Right atrium auricular region (tissue), 2 donors: ENCODE measurements around the gene C12orf57. TPM values are rescaled to one million over a fixed set of nuclear protein-coding genes. Genes with fewer than 3 reads are reported as not detected.

Source experiments
- DNase-seq: peaks from one replicate; pipeline ENCODE4 v3.0.0-alpha.2; 2019; ENCODE audit warnings: low spot score
- H3K27ac ChIP-seq, 2 donors: fragments of 200-600 bp; sonication (generic); 1 replicate in 1 of 2; 2 replicates in 1 of 2; pipeline ENCODE4 v1.5.1; 2016 to 2019
- H3K27me3 ChIP-seq, 2 donors: fragments of 200-600 bp; sonication (generic); one replicate each; pipeline versions ENCODE4 v1.5.1 to v1.6.0; 2017 to 2019
- H3K36me3 ChIP-seq: fragments of 200-600 bp; sonication (generic); one replicate; pipeline ENCODE4 v1.5.1; 2016
- H3K4me1 ChIP-seq, 2 donors: fragments of 200-600 bp; sonication (generic); one replicate each; pipeline versions ENCODE4 v1.5.1 to v1.6.0; 2017 to 2019
- H3K4me3 ChIP-seq, 2 donors: fragments of 200-600 bp; sonication (generic); 1 replicate in 1 of 2; 2 replicates in 1 of 2; pipeline ENCODE4 v1.5.1; 2017 to 2019; ENCODE audit warnings: mild to moderate bottlenecking in 1 of 2, moderate library complexity in 1 of 2
- H3K9me3 ChIP-seq, 2 donors: fragments of 200-600 bp; sonication (generic); one replicate each; pipeline ENCODE4 v1.5.1; 2019
- total RNA-seq, 2 donors: library from RNA; depleted of rRNA; stranded (reverse); fragments of >200 nt; gene quantifications; one replicate each; pipeline ENCODE4 v1.1.0, GENCODE V29; 2016
- TF ChIP-seq, protein P1 (sequence below), 2 donors: fragments of 200-600 bp; sonication (generic); IDR thresholded peaks; one replicate each; pipeline ENCODE4 v1.5.1; 2019; ENCODE audit warnings: antibody characterized with exemption in 2 of 2

The C12orf57 gene
- total RNA-seq, 2 donors from 2014 or later: 398 to 533 TPM

DNA sequence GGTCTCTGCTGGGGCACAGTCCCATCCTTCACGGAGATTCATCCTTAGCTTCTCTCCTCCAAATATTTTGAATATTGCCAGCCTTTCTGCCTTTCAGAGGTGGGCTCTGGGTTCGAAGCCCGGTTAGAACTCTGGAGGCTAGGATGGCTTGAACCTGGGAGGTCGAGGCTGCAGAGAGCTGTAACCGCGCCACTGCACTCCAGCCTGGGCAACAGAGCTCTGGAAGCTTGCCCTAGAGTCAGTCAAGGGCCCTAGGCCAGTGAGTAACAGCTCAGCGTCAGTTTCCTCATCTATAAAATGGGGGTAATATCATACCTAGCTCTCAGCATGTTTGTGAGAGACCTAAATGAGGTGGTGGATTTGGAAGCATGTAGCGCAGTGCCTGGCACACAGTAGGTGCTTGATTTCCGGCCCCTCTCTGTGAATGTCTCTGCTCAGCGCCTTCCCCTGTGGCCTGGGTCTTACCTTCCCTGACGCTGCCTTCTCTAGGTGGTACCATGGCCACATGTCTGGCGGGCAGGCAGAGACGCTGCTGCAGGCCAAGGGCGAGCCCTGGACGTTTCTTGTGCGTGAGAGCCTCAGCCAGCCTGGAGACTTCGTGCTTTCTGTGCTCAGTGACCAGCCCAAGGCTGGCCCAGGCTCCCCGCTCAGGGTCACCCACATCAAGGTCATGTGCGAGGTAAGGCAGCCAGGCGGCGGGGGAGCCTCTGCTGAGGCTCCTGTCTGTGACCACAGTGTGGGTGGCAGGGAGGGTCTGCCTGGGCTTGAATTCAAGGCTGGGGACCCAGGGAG is 10.7 kb downstream of the C12orf57 start:
- DNase-seq: no peak
- Histone ChIP-seq H3K27ac (no peak overlapping the region), H3K27me3 (no peaks in the 10 kb centered on the region), H3K4me1 (peaks cover 0 to 32% of the 10 kb centered on the region in 2 donors), H3K36me3 (no peaks in the 10 kb centered on the region), H3K4me3 (no peak overlapping the region), H3K9me3 (no peaks in the 10 kb centered on the region)
- TF ChIP-seq, protein P1, sequence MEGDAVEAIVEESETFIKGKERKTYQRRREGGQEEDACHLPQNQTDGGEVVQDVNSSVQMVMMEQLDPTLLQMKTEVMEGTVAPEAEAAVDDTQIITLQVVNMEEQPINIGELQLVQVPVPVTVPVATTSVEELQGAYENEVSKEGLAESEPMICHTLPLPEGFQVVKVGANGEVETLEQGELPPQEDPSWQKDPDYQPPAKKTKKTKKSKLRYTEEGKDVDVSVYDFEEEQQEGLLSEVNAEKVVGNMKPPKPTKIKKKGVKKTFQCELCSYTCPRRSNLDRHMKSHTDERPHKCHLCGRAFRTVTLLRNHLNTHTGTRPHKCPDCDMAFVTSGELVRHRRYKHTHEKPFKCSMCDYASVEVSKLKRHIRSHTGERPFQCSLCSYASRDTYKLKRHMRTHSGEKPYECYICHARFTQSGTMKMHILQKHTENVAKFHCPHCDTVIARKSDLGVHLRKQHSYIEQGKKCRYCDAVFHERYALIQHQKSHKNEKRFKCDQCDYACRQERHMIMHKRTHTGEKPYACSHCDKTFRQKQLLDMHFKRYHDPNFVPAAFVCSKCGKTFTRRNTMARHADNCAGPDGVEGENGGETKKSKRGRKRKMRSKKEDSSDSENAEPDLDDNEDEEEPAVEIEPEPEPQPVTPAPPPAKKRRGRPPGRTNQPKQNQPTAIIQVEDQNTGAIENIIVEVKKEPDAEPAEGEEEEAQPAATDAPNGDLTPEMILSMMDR (IDR thresholded peaks at IDR 0.05): no peak

DNA sequence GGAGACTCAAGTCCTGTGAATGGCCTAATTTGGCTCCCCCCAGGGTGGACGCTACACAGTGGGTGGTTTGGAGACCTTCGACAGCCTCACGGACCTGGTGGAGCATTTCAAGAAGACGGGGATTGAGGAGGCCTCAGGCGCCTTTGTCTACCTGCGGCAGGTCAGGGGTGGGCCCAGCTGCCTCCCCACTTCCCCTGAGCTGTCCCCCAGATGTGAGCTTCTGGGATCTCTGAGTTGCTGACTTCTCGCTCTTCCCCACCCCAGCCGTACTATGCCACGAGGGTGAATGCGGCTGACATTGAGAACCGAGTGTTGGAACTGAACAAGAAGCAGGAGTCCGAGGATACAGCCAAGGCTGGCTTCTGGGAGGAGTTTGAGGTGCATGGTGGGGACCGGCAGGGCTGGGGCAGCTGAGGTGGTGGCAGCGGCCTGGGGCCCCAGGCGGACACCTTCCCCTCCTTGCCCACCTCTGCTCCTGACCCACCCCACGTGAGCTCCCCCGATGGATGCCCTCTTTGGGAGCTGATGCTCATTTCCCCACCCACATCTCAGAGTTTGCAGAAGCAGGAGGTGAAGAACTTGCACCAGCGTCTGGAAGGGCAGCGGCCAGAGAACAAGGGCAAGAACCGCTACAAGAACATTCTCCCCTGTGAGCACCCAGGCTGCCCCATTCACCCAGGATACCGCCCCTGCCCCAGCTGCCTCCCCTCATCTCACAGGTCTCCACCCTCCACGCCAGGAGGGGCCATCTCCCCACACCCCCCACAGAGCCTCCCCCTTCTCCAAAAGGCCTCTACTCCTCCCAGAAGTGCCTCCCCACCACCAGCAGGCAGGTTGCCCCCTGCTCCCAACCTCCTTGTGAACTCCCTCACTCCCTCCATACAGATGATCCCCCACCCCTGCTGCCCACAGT is 11.5 kb downstream of the C12orf57 start:
- no peak for DNase-seq
- TF ChIP-seq, protein P1 (IDR thresholded peaks at IDR 0.05): no peak
- no peaks in the 10 kb centered on the region for H3K36me3 ChIP-seq
- H3K27me3 ChIP-seq: no peaks in the 10 kb centered on the region
- H3K4me1 ChIP-seq: peaks cover 0 to 41% of the 10 kb centered on the region in 2 donors
- no peak overlapping the region for H3K4me3 ChIP-seq
- H3K9me3 ChIP-seq: no peaks in the 10 kb centered on the region
- no peak overlapping the region for H3K27ac ChIP-seq

DNA sequence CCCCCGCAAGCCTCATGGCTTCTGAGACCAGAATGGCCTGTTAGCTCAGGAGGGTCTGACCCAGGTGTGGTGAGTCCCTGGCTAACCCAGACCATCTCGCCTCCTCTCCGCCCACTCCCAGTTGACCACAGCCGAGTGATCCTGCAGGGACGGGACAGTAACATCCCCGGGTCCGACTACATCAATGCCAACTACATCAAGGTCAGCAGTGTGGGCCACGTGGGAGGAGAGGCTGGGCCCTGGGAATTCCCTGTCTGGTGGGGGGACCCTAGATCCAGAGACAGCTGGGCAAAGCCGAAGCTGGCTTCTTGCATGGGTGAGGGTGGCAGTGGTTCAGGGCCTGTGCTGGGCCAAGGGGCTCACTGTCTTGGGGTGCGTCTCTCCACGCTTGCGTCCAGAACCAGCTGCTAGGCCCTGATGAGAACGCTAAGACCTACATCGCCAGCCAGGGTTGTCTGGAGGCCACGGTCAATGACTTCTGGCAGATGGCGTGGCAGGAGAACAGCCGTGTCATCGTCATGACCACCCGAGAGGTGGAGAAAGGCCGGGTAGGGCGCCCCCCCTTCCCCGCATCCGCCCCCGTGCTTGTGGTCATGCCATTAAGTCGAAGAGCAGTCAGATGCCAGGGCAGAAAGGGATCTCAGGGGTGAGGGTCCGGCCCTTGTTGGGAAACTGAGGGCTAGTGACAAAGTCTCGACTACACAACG is 12.4 kb downstream of the C12orf57 start:
- H3K27me3 ChIP-seq: no peaks in the 10 kb centered on the region
- no peak overlapping the region for H3K27ac ChIP-seq
- no peaks in the 10 kb centered on the region for H3K9me3 ChIP-seq
- H3K4me3 ChIP-seq: no peak overlapping the region
- H3K4me1 ChIP-seq: peaks cover 0 to 49% of the 10 kb centered on the region in 2 donors
- DNase-seq: no peak
- TF ChIP-seq, protein P1 (IDR thresholded peaks at IDR 0.05): no peak
- no peaks in the 10 kb centered on the region for H3K36me3 ChIP-seq

DNA sequence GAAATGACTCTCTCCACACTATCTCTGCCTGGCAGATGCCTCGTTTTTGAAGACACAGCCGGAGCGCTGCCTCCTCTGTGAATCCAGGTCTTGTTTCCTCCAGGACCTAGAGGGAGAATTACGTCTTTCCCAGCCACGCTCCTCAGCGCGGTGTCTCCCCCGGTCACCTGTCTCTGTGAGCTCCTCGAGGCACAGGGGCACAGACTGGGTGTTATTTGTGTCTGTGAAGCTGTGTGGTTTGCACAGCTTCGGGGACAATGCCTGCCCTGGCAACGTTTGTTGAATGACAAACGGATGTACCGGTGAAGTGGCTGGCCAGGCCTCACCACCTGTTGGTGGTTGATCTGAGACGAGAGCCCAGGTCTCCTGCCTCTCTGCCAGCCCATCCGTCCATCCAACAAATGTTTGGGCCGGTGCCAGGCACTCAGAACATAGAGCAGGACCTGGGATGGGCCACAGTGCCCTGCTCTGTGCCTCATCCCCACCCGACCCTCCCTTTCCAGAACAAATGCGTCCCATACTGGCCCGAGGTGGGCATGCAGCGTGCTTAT is 13.4 kb downstream of the C12orf57 start:
- no peak for DNase-seq

More for the DNA sequence above, 13.4 kb downstream of the C12orf57 start:
- H3K4me1 ChIP-seq: peaks cover 0 to 59% of the 10 kb centered on the region in 2 donors
- no peak overlapping the region for H3K27ac ChIP-seq
- H3K27me3 ChIP-seq: no peaks in the 10 kb centered on the region
- no peaks in the 10 kb centered on the region for H3K36me3 ChIP-seq
- H3K9me3 ChIP-seq: no peaks in the 10 kb centered on the region
- no peak overlapping the region for H3K4me3 ChIP-seq
- TF ChIP-seq, protein P1 (IDR thresholded peaks at IDR 0.05): no peak
